B cell (primary cell): ENCODE results near the gene CNTN3.

Source experiments
- EZH2 ChIP-seq: IDR thresholded peaks from 2 replicates; pipeline ENCODE4 v1.6.1; 2012; ENCODE audit warnings: borderline replicate concordance, low read depth, mild to moderate bottlenecking, moderate library complexity, low read length; ENCODE audit not compliant: insufficient read depth, poor library complexity, severe bottlenecking
- TF ChIP-seq, protein P1 (sequence below): fragments of 200-600 bp; IDR thresholded peaks from one replicate; pipeline ENCODE4 v1.8.0; 2022; ENCODE audit warnings: antibody characterized with exemption, mild to moderate bottlenecking

DNA sequence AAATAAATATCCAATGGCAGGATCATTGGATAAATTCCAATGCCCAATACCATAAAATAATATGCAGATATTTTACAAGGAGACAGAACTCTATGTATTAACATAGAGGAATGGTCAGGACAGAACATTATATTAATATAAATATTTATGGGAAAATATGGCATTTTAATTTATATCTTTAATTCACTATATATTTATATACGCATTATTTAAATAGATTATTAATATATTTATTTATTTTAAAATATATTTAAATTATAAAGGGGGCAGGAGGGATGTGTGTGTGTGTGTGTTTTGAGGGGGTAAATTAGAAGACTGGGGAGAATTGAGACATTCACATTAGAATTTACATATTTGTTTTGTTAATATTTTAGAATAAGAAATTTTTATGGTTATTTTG, 31.6 kb upstream of the CNTN3 start:
- TF ChIP-seq, protein P1, sequence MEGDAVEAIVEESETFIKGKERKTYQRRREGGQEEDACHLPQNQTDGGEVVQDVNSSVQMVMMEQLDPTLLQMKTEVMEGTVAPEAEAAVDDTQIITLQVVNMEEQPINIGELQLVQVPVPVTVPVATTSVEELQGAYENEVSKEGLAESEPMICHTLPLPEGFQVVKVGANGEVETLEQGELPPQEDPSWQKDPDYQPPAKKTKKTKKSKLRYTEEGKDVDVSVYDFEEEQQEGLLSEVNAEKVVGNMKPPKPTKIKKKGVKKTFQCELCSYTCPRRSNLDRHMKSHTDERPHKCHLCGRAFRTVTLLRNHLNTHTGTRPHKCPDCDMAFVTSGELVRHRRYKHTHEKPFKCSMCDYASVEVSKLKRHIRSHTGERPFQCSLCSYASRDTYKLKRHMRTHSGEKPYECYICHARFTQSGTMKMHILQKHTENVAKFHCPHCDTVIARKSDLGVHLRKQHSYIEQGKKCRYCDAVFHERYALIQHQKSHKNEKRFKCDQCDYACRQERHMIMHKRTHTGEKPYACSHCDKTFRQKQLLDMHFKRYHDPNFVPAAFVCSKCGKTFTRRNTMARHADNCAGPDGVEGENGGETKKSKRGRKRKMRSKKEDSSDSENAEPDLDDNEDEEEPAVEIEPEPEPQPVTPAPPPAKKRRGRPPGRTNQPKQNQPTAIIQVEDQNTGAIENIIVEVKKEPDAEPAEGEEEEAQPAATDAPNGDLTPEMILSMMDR: no peak
- TF ChIP-seq EZH2: no peak
